K562 (cell line): ENCODE results near the gene CSF2RB. TPM values are rescaled to one million over a fixed set of nuclear protein-coding genes. Genes with fewer than 3 reads are reported as not detected.

Source experiments
- ATAC-seq: fragments of 200-7000 bp; cut with Tn5 transposase; 3 replicates; pipeline ENCODE4 v1.9.1; 2020; ENCODE audit warnings: moderate library complexity
- BruUV-seq: library from RNA; stranded (reverse); fragments of 400-500 nt; replicated peaks from 2 replicates; lab custom pipeline; 2021; lab: Mats Ljungman, UMichigan
- CTCF ChIA-PET: fragments of 300-600 bp; formaldehyde crosslinking; extraction: SDS; loops from one replicate; lab custom pipeline; 2021; ENCODE audit warnings: low intra/inter-chr PET ratio; lab: Yijun Ruan, JAX
- POLR2A ChIA-PET: fragments of 300-600, 350-650 bp; sonication (Branson Sonifier 250); formaldehyde crosslinking; extraction: SDS; loops from one replicate; lab custom pipeline; 2021; ENCODE audit warnings: antibody characterized with exemption, inconsistent platforms; lab: Yijun Ruan, JAX
- DNase-seq, 4 experiments: peaks; one replicate each; pipeline versions ENCODE4 v3.0.0 to v3.0.0-alpha.2; 2011 to 2018; ENCODE audit warnings: low spot score in 3 of 4, mixed read lengths in 3 of 4; ENCODE audit errors: extremely low read depth in 1 of 4
- FAIRE-seq: peaks from 2 replicates; lab custom pipeline; 2011; peaks lifted over from hg19 to GRCh38; lab: Jason Lieb, UNC
- H2AFZ ChIP-seq: 2 replicates; pipeline ENCODE4 v1.6.0; 2011; ENCODE audit warnings: low read depth, low read length, control low read depth, inconsistent platforms
- H3K27ac ChIP-seq: fragments of 200-600 bp; 3 replicates; pipeline ENCODE4 v1.8.0; 2011; ENCODE audit warnings: low read depth, mild to moderate bottlenecking, control low read depth, inconsistent platforms, low read length, moderate library complexity, mixed read lengths; ENCODE audit errors: extremely low read depth
- H3K27me3 ChIP-seq, 2 experiments: fragments of 300-600 bp in 1 of 2; 2 replicates in 1 of 2; 3 replicates in 1 of 2; pipeline versions ENCODE4 v1.6.0 to v1.8.0; 2011; ENCODE audit warnings: inconsistent platforms in 2 of 2, low read length in 2 of 2, mild to moderate bottlenecking in 1 of 2, mixed read lengths in 1 of 2, moderate library complexity in 1 of 2; ENCODE audit not compliant: control insufficient read depth in 2 of 2, insufficient read depth in 2 of 2
- H3K36me3 ChIP-seq: fragments of 300-600 bp; 3 replicates; pipeline ENCODE4 v1.8.0; 2011; ENCODE audit warnings: mild to moderate bottlenecking, low read length, inconsistent platforms; ENCODE audit not compliant: control insufficient read depth, insufficient read depth
- H3K4me1 ChIP-seq, 2 experiments: fragments of 200-600 bp in 1 of 2; replicated peaks in 1 of 2; 2 replicates in 1 of 2; 3 replicates in 1 of 2; pipeline versions ENCODE4 v1.5.1 to v1.8.0; 2011; ENCODE audit warnings: inconsistent platforms in 2 of 2, low read length in 2 of 2, mild to moderate bottlenecking in 1 of 2, mixed read lengths in 1 of 2, moderate library complexity in 1 of 2; ENCODE audit not compliant: control insufficient read depth in 2 of 2, insufficient read depth in 2 of 2
- H3K4me2 ChIP-seq: 2 replicates; pipeline ENCODE4 v1.6.1; 2011; ENCODE audit warnings: low read length, control low read depth, inconsistent platforms, mixed read lengths; ENCODE audit not compliant: insufficient read depth
- H3K4me3 ChIP-seq: fragments of 200-600 bp; sonication (generic), shearing (Covaris generic); 2 replicates; pipeline ENCODE4 v1.5.1; 2016; ENCODE audit warnings: control low read depth, inconsistent platforms
- H3K79me2 ChIP-seq: fragments of 200-600 bp; 3 replicates; pipeline ENCODE4 v1.8.0; 2011; ENCODE audit warnings: low read length, inconsistent platforms; ENCODE audit not compliant: control insufficient read depth, insufficient read depth
- H3K9ac ChIP-seq, 2 experiments: 2 replicates each; pipeline versions ENCODE4 v1.6.0 to v1.6.1; 2011; ENCODE audit warnings: low read depth in 2 of 2, low read length in 2 of 2, control low read depth in 1 of 2, inconsistent platforms in 1 of 2, mild to moderate bottlenecking in 1 of 2, mixed read lengths in 1 of 2; ENCODE audit not compliant: insufficient read depth in 1 of 2
- H3K9me1 ChIP-seq: one replicate; pipeline ENCODE4 v1.6.0; 2011; ENCODE audit warnings: inconsistent platforms, mild to moderate bottlenecking, low read length, moderate library complexity; ENCODE audit not compliant: control insufficient read depth, insufficient read depth
- H3K9me3 ChIP-seq: replicated peaks from 2 replicates; pipeline ENCODE4 v1.5.1; 2011; ENCODE audit warnings: low read depth, low read length, inconsistent platforms; ENCODE audit not compliant: control insufficient read depth, insufficient read depth
- H4K20me1 ChIP-seq: replicated peaks from 2 replicates; pipeline ENCODE4 v1.6.1; 2011; ENCODE audit warnings: low read length, inconsistent platforms, mixed read lengths; ENCODE audit not compliant: control insufficient read depth, insufficient read depth
- DACH1 ChIP-seq: fragments of 450-650 bp; IDR thresholded peaks from 2 replicates; pipeline ENCODE4 v1.6.1; 2018; ENCODE audit not compliant: partially characterized antibody
- FOXK1 ChIP-seq: sonication (generic); formaldehyde crosslinking; IDR thresholded peaks from 2 replicates; pipeline ENCODE4 v1.8.0; 2022; ENCODE audit warnings: missing genetic modification reagents, mild to moderate bottlenecking, borderline replicate concordance
- HDAC1 ChIP-seq, 2 experiments: fragments of 450-650 bp; IDR thresholded peaks; 2 replicates each; pipeline ENCODE4 v1.6.1; 2016 to 2017; ENCODE audit warnings: inconsistent platforms in 1 of 2, mild to moderate bottlenecking in 1 of 2, moderate library complexity in 1 of 2
- MECOM ChIP-seq: fragments of 250-450 bp; sonication (Bioruptor Pico); IDR thresholded peaks from 2 replicates; pipeline ENCODE4 v1.8.0; 2022; ENCODE audit warnings: inconsistent platforms
- NCOA1 ChIP-seq: fragments of 450-650 bp; IDR thresholded peaks from 2 replicates; pipeline ENCODE4 v1.6.1; 2016; ENCODE audit warnings: low read depth
- RAD21 ChIP-seq, 2 experiments: fragments of 250-450 bp in 1 of 2; fragments of 450-650 bp in 1 of 2; sonication (Bioruptor Pico) in 1 of 2; formaldehyde crosslinking in 1 of 2; IDR thresholded peaks in 1 of 2; conservative IDR thresholded peaks in 1 of 2; 2 replicates each; pipeline versions ENCODE4 v1.4.0 to v1.8.0; 2020 to 2022; ENCODE audit warnings: mild to moderate bottlenecking in 2 of 2, moderate library complexity in 1 of 2
- RFX7 ChIP-seq: fragments of 250-450 bp; sonication (Bioruptor Pico); IDR thresholded peaks from 2 replicates; pipeline ENCODE4 v1.5.1; 2021; ENCODE audit warnings: mild to moderate bottlenecking
- SMARCB1 ChIP-seq: IDR thresholded peaks from 2 replicates; pipeline ENCODE4 v1.6.1; 2011; ENCODE audit warnings: improper control_type of control experiment, low read depth; ENCODE audit not compliant: insufficient read length
- SRSF3 ChIP-seq: fragments of 200-400 bp; formaldehyde crosslinking; IDR thresholded peaks from 2 replicates; pipeline ENCODE4 v1.6.1; 2016; ENCODE audit warnings: mild to moderate bottlenecking, low read length, moderate library complexity; ENCODE audit not compliant: insufficient read depth
- ZNF445 ChIP-seq: fragments of 250-450 bp; sonication (Bioruptor Pico); IDR thresholded peaks from 2 replicates; pipeline ENCODE4 v1.4.0; 2020; ENCODE audit warnings: low read depth, mild to moderate bottlenecking, moderate library complexity
- ZNF830 ChIP-seq: fragments of 250-450 bp; sonication (Bioruptor Pico); IDR thresholded peaks from 2 replicates; pipeline ENCODE4 v1.5.0; 2021; ENCODE audit warnings: mild to moderate bottlenecking
- WGBS: fragments of 100-300 bp; shearing (Covaris generic); methylation state at CpG from one replicate; pipeline ENCODE4 v1.1.6; 2016; ENCODE audit warnings: low coverage, mixed read lengths; ENCODE audit not compliant: insufficient coverage; ENCODE audit errors: missing lambda C conversion rate; 5-methylcytosine and 5-hydroxymethylcytosine counted together
- in situ Hi-C: fragments of 300-500 bp; cut with MboI; formaldehyde crosslinking; loops from 4 replicates; pipeline ENCODE4 v1.15.0; 2018; ENCODE audit warnings: inconsistent platforms, mixed read lengths
- intact Hi-C: fragments of 100-400 bp; cut with micrococcal nuclease; formaldehyde crosslinking; loops from 2 replicates; pipeline ENCODE4 v1.14.2; 2022
- polyA plus RNA-seq, 8 experiments: library from polyadenylated mRNA; depleted of rRNA in 4 of 8; stranded (reverse) in 5 of 8; unstranded in 3 of 8; fragments of >200 nt; fragmentation: Nextera tagmentation in 2 of 8; fragmentation: Illumina TruSeq in 1 of 8; extraction: Ambion mirVana in 2 of 8; extraction: Trizol in 1 of 8; gene quantifications; 2 replicates each; pipeline versions ENCODE4 v1.2.1 to v1.2.3, GENCODE V29; 2011 to 2014; ENCODE audit warnings: inconsistent platforms in 1 of 8, missing spikeins in 1 of 8
- total RNA-seq, 7 experiments: library from RNA; depleted of rRNA in 6 of 7; stranded (reverse); fragments of >200 nt in 6 of 7; fragmentation: Illumina TruSeq in 2 of 7; extraction: Trizol in 2 of 7; gene quantifications; 2 replicates each; pipeline versions ENCODE4 v1.2.1 to v1.2.3, GENCODE V29; 2011 to 2021; ENCODE audit warnings: low replicate concordance in 1 of 7
- TF ChIP-seq, protein P1 (sequence below): IDR thresholded peaks from 2 replicates; pipeline ENCODE4 v1.6.1; 2011; ENCODE audit not compliant: insufficient read length; ENCODE audit errors: extremely low read depth
- TF ChIP-seq, protein P2 (sequence below): fragments of 450-650 bp; conservative IDR thresholded peaks from 2 replicates; pipeline ENCODE4 v1.6.1; 2016; ENCODE audit warnings: missing genetic modification characterization, low read depth, mild to moderate bottlenecking, control low read depth, missing compliant biosample characterization
- TF ChIP-seq, protein P3 (sequence below): fragments of 150-350 bp; conservative IDR thresholded peaks from 2 replicates; pipeline ENCODE4 v1.6.1; 2014; ENCODE audit warnings: low read length

Gene CSF2RB
- total and polyA plus RNA-seq, 9 of the 15 experiments (the other 6 are each of a cell fraction or from before 2014, with no cell fraction given), result 0.04 to 1.0 (median 0.36) TPM

DNA sequence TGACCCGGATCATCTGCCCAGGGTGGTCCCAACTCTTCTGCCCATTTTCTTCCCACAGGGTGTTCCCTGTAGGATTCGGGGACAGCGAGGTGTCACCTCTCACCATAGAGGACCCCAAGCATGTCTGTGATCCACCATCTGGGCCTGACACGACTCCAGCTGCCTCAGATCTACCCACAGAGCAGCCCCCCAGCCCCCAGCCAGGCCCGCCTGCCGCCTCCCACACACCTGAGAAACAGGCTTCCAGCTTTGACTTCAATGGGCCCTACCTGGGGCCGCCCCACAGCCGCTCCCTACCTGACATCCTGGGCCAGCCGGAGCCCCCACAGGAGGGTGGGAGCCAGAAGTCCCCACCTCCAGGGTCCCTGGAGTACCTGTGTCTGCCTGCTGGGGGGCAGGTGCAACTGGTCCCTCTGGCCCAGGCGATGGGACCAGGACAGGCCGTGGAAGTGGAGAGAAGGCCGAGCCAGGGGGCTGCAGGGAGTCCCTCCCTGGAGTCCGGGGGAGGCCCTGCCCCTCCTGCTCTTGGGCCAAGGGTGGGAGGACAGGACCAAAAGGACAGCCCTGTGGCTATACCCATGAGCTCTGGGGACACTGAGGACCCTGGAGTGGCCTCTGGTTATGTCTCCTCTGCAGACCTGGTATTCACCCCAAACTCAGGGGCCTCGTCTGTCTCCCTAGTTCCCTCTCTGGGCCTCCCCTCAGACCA lies 24.0 kb downstream of the CSF2RB start (continued):
- TF ChIP-seq, protein P1, sequence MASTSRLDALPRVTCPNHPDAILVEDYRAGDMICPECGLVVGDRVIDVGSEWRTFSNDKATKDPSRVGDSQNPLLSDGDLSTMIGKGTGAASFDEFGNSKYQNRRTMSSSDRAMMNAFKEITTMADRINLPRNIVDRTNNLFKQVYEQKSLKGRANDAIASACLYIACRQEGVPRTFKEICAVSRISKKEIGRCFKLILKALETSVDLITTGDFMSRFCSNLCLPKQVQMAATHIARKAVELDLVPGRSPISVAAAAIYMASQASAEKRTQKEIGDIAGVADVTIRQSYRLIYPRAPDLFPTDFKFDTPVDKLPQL, result no peak
- TF ChIP-seq RFX7 (CRISPR knock-in tag), result no peak
- TF ChIP-seq, all 486 proteins: peak for 0

DNA sequence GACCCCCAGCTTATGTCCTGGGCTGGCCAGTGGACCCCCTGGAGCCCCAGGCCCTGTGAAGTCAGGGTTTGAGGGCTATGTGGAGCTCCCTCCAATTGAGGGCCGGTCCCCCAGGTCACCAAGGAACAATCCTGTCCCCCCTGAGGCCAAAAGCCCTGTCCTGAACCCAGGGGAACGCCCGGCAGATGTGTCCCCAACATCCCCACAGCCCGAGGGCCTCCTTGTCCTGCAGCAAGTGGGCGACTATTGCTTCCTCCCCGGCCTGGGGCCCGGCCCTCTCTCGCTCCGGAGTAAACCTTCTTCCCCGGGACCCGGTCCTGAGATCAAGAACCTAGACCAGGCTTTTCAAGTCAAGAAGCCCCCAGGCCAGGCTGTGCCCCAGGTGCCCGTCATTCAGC lies 24.6 kb downstream of the CSF2RB start:
- peaks cover 0 to 4% of the 10 kb centered on the region in 2 experiments; a peak in 1 of 5 replicates for H3K27me3 ChIP-seq
- H3K9ac ChIP-seq, result no peak overlapping the region
- no peaks in the 10 kb centered on the region for H4K20me1 ChIP-seq
- DNase-seq, result no peak
- TF ChIP-seq DACH1, result no peak
- TF ChIP-seq SRSF3, result no peak
- TF ChIP-seq MECOM (CRISPR knock-in tag), result no peak
- TF ChIP-seq, protein P2, sequence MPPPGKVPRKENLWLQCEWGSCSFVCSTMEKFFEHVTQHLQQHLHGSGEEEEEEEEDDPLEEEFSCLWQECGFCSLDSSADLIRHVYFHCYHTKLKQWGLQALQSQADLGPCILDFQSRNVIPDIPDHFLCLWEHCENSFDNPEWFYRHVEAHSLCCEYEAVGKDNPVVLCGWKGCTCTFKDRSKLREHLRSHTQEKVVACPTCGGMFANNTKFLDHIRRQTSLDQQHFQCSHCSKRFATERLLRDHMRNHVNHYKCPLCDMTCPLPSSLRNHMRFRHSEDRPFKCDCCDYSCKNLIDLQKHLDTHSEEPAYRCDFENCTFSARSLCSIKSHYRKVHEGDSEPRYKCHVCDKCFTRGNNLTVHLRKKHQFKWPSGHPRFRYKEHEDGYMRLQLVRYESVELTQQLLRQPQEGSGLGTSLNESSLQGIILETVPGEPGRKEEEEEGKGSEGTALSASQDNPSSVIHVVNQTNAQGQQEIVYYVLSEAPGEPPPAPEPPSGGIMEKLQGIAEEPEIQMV (tag), result no peak
- TF ChIP-seq NCOA1, result no peak
- TF ChIP-seq RAD21 (CRISPR knock-in tag; conservative IDR thresholded peaks at IDR 0.05 in 1 of 2, IDR thresholded peaks at IDR 0.05 in 1 of 2), result no peak
- TF ChIP-seq FOXK1 (CRISPR knock-in tag), result no peak
- no peak for TF ChIP-seq SMARCB1
- no peak for TF ChIP-seq HDAC1 (IDR thresholded peaks at IDR 0.05)
- no peak for TF ChIP-seq ZNF830
- TF ChIP-seq, protein P3, sequence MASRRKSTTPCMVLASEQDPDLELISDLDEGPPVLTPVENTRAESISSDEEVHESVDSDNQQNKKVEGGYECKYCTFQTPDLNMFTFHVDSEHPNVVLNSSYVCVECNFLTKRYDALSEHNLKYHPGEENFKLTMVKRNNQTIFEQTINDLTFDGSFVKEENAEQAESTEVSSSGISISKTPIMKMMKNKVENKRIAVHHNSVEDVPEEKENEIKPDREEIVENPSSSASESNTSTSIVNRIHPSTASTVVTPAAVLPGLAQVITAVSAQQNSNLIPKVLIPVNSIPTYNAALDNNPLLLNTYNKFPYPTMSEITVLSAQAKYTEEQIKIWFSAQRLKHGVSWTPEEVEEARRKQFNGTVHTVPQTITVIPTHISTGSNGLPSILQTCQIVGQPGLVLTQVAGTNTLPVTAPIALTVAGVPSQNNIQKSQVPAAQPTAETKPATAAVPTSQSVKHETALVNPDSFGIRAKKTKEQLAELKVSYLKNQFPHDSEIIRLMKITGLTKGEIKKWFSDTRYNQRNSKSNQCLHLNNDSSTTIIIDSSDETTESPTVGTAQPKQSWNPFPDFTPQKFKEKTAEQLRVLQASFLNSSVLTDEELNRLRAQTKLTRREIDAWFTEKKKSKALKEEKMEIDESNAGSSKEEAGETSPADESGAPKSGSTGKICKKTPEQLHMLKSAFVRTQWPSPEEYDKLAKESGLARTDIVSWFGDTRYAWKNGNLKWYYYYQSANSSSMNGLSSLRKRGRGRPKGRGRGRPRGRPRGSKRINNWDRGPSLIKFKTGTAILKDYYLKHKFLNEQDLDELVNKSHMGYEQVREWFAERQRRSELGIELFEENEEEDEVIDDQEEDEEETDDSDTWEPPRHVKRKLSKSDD, result no peak
- no peak for TF ChIP-seq ZNF445 (CRISPR knock-in tag)
- BruUV-seq, result no TSS peak
- H3K9me3 ChIP-seq, result no peaks in the 10 kb centered on the region
- H3K27ac ChIP-seq, result no peak overlapping the region
- FAIRE-seq, result no peak
- peaks cover 0 to 12% of the 10 kb centered on the region in 2 experiments; a peak in 2 of 5 replicates for H3K4me1 ChIP-seq
- ChIA-PET POLR2A (interaction anchor here (0.6 kb wide), 1 partner anchor 255 kb away, joined by 5 read pairs; no protein-coding TSS in a partner anchor), CTCF (no interaction called here)
- H3K9me1 ChIP-seq, result no peaks in the 10 kb centered on the region
- in situ Hi-C loops, result no loop called here
- H3K79me2 ChIP-seq, result no peaks in the 10 kb centered on the region
- 12% methylated on average over 10 of the region's 12 CpGs for WGBS
- H3K4me2 ChIP-seq, result no peak overlapping the region
- intact Hi-C loops, result no loop called here
- H3K4me3 ChIP-seq, result no peak overlapping the region
- no peak for ATAC-seq
- H3K36me3 ChIP-seq, result no peaks in the 10 kb centered on the region
- H2AFZ ChIP-seq, result no peak overlapping the region
